ENCODE results near the gene DENND5B.

The DENND5B gene

DNA sequence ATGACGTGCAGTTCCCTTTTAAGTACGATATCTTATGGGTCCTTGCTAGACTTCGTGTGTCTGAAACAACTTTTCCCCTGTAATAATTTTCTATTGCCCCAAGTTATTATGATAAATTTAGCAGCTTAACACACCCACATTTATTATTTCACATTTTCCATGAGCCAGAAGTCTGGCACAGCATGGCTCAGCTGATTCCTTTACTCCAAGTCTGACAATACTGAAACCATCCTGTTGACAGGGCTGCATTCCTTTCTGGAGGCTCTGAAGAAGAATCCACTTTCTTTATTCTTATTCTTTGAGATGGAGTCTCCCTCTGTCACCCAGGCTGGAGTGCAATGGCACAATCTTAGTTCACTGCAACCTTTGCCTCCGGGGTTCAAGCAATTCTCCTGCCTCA lies 80.9 kb downstream of the DENND5B start:
- no peak for TF ChIP-seq ZNF548 (tag by site-specific recombination; IDR thresholded peaks at IDR 0.05)
- TF ChIP-seq ZNF837 (tag by site-specific recombination; IDR thresholded peaks at IDR 0.05) = no peak
- TF ChIP-seq ZNF626 (tag by site-specific recombination; IDR thresholded peaks at IDR 0.05) = no peak
- no peak for TF ChIP-seq ZNF571 (tag by site-specific recombination; IDR thresholded peaks at IDR 0.05)
- TF ChIP-seq ZNF324 (tag by site-specific recombination; IDR thresholded peaks at IDR 0.05) = no peak
- TF ChIP-seq ZNF184 (tag by site-specific recombination; IDR thresholded peaks at IDR 0.05) = no peak
- TF ChIP-seq ZNF501 (tag by site-specific recombination; IDR thresholded peaks at IDR 0.05) = no peak
- no peak for TF ChIP-seq ZNF292 (tag by site-specific recombination; IDR thresholded peaks at IDR 0.05; ENCODE audit: borderline replicate concordance, low read depth)
- no peak for TF ChIP-seq ZFP37 (tag by site-specific recombination; IDR thresholded peaks at IDR 0.05)
- TF ChIP-seq ZBTB8A (tag by site-specific recombination; IDR thresholded peaks at IDR 0.05) = no peak
- no peak for TF ChIP-seq ZNF157 (tag by site-specific recombination; IDR thresholded peaks at IDR 0.05)
- no peak for TF ChIP-seq ZNF549 (tag by site-specific recombination; IDR thresholded peaks at IDR 0.05)
- TF ChIP-seq SP2 (tag by site-specific recombination; IDR thresholded peaks at IDR 0.05) = no peak
- TF ChIP-seq, protein P1, sequence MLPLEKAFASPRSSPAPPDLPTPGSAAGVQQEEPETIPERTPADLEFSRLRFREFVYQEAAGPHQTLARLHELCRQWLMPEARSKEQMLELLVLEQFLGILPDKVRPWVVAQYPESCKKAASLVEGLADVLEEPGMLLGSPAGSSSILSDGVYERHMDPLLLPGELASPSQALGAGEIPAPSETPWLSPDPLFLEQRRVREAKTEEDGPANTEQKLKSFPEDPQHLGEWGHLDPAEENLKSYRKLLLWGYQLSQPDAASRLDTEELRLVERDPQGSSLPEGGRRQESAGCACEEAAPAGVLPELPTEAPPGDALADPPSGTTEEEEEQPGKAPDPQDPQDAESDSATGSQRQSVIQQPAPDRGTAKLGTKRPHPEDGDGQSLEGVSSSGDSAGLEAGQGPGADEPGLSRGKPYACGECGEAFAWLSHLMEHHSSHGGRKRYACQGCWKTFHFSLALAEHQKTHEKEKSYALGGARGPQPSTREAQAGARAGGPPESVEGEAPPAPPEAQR (tag by site-specific recombination; IDR thresholded peaks at IDR 0.05) = no peak
- TF ChIP-seq, protein P2, sequence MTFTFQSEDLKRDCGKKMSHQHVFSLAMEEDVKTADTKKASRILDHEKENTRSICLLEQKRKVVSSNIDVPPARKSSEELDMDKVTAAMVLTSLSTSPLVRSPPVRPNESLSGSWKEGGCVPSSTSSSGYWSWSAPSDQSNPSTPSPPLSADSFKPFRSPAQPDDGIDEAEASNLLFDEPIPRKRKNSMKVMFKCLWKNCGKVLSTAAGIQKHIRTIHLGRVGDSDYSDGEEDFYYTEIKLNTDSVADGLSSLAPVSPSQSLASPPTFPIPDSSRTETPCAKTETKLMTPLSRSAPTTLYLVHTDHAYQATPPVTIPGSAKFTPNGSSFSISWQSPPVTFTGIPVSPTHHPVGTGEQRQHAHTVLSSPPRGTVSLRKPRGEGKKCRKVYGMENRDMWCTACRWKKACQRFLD (tag by site-specific recombination; IDR thresholded peaks at IDR 0.05) = no peak
- no peak for TF ChIP-seq ZNF747 (tag by site-specific recombination; IDR thresholded peaks at IDR 0.05)
- TF ChIP-seq GLI2 (tag by site-specific recombination; IDR thresholded peaks at IDR 0.05; ENCODE audit: borderline replicate concordance, low read depth) = no peak
- H3K4me1 ChIP-seq (ENCODE audit: control insufficient read depth, insufficient read depth, low read length) = no peaks in the 10 kb centered on the region; the same call in 1 of the 2 replicates
- CTCF ChIA-PET = interaction anchor here (0.6 to 1.2 kb wide), 3 partner anchors 8 to 259 kb away, joined by 3 to 5 read pairs (median 3); no protein-coding TSS in a partner anchor
- H3K27ac ChIP-seq (ENCODE audit: extremely low read depth, low read depth, low read length) = no peak overlapping the region
- H3K4me3 ChIP-seq (ENCODE audit: low read depth, low read length) = no peak overlapping the region
- no peaks in the 10 kb centered on the region for H3K36me3 ChIP-seq (ENCODE audit: control insufficient read depth in 2 of 2, insufficient read depth in 1 of 2, low read length in 2 of 2)
- H3K9me3 ChIP-seq (ENCODE audit: control insufficient read depth, insufficient read depth, low read depth, low read length) = no peaks in the 10 kb centered on the region
- POLR2A ChIA-PET = no interaction called here

DNA sequence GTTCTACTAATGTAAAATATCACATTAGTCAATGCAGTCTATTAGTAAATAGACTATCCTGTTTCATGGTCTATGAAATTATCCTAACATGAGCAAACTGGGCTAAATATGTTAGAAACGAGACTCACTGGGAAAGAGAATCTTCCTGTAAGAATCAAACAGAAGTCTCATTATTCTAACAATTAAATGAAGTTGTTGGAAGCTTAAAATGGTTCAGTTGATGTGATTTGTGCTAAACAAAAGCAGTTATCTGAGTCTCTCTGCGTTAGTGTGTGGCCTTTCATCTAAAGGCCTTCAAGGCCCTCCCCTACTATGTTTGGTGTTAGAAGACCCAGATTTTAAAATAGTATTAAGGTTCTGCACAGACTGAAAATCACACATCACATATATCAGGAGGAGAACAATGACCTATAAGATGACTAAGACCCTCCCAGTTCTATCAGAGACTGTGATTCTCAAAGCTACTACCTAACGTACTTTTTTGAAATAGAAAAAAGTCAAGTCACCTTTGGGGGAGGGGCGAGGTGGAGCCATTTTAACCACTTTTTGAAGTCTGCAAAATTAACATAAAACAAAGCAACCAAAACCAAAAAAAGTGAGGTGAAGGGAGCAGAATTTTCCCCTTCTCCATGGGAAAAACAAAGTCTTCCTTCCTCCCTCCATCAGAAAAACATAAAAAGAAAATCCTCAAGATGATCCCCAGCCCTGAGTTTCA lies 82.3 kb downstream of the DENND5B start:
- CTCF ChIA-PET = interaction anchor here (1.2 kb wide), 1 partner anchor 10 kb away, joined by 5 read pairs; no protein-coding TSS in a partner anchor
- H3K36me3 ChIP-seq (ENCODE audit: control insufficient read depth in 2 of 2, insufficient read depth in 1 of 2, low read length in 2 of 2) = no peaks in the 10 kb centered on the region
- POLR2A ChIA-PET = no interaction called here
- no peak overlapping the region for H3K4me3 ChIP-seq (ENCODE audit: low read depth, low read length)
- no peak for TF ChIP-seq SALL2 (tag by site-specific recombination; IDR thresholded peaks at IDR 0.05; ENCODE audit: borderline replicate concordance)
- no peak for TF ChIP-seq ZNF416 (tag by site-specific recombination; IDR thresholded peaks at IDR 0.05)
- TF ChIP-seq ZNF133 (tag by site-specific recombination; IDR thresholded peaks at IDR 0.05) = no peak
- TF ChIP-seq ZNF596 (tag by site-specific recombination; IDR thresholded peaks at IDR 0.05) = no peak
- TF ChIP-seq ZNF600 (tag by site-specific recombination; IDR thresholded peaks at IDR 0.05) = no peak
- TF ChIP-seq, protein P3, sequence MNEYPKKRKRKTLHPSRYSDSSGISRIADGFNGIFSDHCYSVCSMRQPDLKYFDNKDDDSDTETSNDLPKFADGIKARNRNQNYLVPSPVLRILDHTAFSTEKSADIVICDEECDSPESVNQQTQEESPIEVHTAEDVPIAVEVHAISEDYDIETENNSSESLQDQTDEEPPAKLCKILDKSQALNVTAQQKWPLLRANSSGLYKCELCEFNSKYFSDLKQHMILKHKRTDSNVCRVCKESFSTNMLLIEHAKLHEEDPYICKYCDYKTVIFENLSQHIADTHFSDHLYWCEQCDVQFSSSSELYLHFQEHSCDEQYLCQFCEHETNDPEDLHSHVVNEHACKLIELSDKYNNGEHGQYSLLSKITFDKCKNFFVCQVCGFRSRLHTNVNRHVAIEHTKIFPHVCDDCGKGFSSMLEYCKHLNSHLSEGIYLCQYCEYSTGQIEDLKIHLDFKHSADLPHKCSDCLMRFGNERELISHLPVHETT (tag by site-specific recombination; IDR thresholded peaks at IDR 0.05) = no peak
- TF ChIP-seq, protein P4, sequence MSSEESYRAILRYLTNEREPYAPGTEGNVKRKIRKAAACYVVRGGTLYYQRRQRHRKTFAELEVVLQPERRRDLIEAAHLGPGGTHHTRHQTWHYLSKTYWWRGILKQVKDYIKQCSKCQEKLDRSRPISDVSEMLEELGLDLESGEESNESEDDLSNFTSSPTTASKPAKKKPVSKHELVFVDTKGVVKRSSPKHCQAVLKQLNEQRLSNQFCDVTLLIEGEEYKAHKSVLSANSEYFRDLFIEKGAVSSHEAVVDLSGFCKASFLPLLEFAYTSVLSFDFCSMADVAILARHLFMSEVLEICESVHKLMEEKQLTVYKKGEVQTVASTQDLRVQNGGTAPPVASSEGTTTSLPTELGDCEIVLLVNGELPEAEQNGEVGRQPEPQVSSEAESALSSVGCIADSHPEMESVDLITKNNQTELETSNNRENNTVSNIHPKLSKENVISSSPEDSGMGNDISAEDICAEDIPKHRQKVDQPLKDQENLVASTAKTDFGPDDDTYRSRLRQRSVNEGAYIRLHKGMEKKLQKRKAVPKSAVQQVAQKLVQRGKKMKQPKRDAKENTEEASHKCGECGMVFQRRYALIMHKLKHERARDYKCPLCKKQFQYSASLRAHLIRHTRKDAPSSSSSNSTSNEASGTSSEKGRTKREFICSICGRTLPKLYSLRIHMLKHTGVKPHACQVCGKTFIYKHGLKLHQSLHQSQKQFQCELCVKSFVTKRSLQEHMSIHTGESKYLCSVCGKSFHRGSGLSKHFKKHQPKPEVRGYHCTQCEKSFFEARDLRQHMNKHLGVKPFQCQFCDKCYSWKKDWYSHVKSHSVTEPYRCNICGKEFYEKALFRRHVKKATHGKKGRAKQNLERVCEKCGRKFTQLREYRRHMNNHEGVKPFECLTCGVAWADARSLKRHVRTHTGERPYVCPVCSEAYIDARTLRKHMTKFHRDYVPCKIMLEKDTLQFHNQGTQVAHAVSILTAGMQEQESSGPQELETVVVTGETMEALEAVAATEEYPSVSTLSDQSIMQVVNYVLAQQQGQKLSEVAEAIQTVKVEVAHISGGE (tag by site-specific recombination; conservative IDR thresholded peaks at IDR 0.05; ENCODE audit: low read depth) = no peak
- TF ChIP-seq, protein P5, sequence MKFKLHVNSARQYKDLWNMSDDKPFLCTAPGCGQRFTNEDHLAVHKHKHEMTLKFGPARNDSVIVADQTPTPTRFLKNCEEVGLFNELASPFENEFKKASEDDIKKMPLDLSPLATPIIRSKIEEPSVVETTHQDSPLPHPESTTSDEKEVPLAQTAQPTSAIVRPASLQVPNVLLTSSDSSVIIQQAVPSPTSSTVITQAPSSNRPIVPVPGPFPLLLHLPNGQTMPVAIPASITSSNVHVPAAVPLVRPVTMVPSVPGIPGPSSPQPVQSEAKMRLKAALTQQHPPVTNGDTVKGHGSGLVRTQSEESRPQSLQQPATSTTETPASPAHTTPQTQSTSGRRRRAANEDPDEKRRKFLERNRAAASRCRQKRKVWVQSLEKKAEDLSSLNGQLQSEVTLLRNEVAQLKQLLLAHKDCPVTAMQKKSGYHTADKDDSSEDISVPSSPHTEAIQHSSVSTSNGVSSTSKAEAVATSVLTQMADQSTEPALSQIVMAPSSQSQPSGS (tag by site-specific recombination; IDR thresholded peaks at IDR 0.05; ENCODE audit: low read depth) = no peak
- TF ChIP-seq, protein P6, sequence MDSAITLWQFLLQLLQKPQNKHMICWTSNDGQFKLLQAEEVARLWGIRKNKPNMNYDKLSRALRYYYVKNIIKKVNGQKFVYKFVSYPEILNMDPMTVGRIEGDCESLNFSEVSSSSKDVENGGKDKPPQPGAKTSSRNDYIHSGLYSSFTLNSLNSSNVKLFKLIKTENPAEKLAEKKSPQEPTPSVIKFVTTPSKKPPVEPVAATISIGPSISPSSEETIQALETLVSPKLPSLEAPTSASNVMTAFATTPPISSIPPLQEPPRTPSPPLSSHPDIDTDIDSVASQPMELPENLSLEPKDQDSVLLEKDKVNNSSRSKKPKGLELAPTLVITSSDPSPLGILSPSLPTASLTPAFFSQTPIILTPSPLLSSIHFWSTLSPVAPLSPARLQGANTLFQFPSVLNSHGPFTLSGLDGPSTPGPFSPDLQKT (IDR thresholded peaks at IDR 0.05; ENCODE audit: borderline replicate concordance, low read depth, low read length) = no peak
- no peaks in the 10 kb centered on the region for H3K9me3 ChIP-seq (ENCODE audit: control insufficient read depth, insufficient read depth, low read depth, low read length)
- H3K27ac ChIP-seq (ENCODE audit: extremely low read depth, low read depth, low read length) = no peak overlapping the region
- no peaks in the 10 kb centered on the region; the same call in 1 of the 2 replicates for H3K4me1 ChIP-seq (ENCODE audit: control insufficient read depth, insufficient read depth, low read length)

Measured in HEK293 (cell line).